Activated CD4-positive, CD25-positive, alpha-beta regulatory T cell treated with anti-CD3 and anti-CD28 coated beads, Interleukin-2, amount 50 U/mL, for 72 hours (primary cell): ENCODE results near the gene PHACTR3.
"Not testable (repeated sequence)": the region's sequence is repeated elsewhere in the genome, so short reads cannot be mapped to it uniquely, and the experiment has no call there.

Experiments used
- DNase-seq: peaks from one replicate; pipeline ENCODE4 v3.0.0; 2021

Gene PHACTR3

DNA sequence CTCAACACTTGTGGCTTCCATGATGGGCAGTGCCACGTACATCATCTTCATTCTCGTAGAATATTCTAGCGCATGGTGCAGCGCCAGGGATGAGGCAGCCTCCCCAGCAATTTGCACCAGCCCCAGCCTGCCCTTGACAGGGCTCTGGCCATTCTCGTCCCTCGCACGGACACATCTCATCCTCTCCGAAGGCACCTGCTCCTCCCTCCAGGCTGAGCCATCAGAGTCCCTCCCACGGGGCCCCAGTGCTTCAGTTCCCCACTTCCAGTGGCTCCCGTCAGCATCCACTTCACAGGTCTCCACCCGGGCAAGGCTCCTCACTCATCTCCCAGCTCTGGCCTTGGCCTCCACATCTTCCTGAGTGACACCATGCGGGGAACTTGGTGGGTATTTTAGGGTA lies 13.3 kb upstream of the PHACTR3 start:
- DNase-seq: no peak

DNA sequence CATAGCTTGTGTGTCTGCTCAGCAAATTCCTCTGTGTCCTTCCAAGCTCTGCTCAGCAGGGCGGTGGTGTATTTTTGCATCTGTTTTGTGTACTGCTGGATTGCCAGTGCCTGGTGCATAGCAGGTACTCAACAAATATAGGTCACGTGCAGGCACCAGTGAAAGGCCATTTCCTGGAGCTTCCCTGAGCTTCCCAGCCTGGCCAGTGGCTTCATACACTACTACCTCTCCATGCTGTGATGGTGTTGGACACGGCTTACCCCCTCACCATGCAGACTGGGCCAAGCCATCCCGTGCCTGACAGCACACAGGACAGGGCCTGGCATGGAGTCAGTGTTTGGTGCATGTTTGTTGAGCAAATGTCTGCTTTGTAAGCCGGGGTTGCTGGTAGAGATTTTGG lies 7.7 kb upstream of the PHACTR3 start:
- DNase-seq: no peak

- DNase-seq: no peak
Measured at GRCh38 chr20:59597240-59597639, 7.1 kb upstream of the PHACTR3 start.

DNA sequence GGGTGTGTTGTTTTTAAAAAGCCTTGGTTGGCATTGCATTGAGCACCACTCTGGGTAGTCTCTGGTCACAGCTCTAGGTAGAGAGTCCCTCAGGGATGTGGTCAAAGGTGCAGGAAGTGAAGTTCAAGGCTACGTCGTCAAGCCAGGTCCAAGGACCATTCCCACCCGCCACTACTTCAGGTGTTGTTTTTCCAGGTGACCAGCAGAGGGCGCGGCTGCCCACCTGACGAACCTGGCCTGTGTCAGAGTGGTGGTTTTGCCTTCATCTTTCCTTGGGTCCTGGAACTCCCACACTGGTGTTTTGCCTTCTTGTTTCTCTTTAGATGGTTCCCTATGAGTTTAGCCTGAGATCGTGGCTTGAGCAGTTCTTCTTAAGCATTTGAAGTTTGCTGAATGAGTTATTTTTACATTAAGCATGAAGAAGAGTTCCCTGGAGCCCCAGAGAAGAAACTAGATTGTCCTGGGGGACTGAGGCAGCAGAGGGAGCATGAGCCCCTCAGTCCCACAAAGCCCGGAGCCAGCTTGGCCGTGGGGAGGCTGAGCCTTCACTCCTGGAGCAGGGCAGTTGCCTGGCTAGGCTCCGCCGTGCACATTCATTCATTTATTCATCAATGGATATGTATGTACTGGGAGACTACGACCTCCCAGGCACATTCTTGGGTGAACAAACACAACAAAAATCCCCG lies 5.6 kb upstream of the PHACTR3 start:
- no peak for DNase-seq

- DNase-seq: no peak
Measured at GRCh38 chr20:59599941-59600340, 4.4 kb upstream of the PHACTR3 start.

GRCh38 chr20:59600472-59600871 lies 3.9 kb upstream of the PHACTR3 start:
- no peak for DNase-seq

DNA sequence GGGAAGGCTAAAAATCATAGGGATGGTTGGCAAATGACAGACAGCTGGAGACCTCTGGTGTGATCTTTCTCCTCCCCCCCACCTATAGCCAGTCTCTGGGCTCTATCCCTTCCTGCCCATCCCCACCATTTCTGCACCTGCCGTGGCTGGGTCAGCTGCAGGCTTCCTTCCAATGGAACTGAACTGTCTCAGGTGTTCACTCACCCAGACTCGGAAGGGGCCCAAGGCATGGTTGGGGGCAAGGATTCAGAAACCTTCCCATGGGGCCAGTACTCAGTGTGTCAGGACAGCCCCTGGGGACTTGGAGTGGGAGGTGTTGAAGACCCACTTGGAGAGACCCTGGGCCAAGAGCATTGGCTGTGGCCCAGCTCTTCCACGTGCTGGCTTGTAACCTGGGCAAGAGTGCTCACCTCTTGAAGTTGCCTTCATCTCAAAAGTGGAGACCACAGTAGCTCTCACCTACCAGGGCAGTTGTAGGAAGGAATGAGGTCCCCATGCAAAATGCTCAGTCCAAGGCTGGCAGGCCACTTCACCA lies 1.7 kb upstream of the PHACTR3 start:
- DNase-seq: no peak

- no peak for DNase-seq
Measured at GRCh38 chr20:59603176-59603575, 1.2 kb upstream of the PHACTR3 start.

DNA sequence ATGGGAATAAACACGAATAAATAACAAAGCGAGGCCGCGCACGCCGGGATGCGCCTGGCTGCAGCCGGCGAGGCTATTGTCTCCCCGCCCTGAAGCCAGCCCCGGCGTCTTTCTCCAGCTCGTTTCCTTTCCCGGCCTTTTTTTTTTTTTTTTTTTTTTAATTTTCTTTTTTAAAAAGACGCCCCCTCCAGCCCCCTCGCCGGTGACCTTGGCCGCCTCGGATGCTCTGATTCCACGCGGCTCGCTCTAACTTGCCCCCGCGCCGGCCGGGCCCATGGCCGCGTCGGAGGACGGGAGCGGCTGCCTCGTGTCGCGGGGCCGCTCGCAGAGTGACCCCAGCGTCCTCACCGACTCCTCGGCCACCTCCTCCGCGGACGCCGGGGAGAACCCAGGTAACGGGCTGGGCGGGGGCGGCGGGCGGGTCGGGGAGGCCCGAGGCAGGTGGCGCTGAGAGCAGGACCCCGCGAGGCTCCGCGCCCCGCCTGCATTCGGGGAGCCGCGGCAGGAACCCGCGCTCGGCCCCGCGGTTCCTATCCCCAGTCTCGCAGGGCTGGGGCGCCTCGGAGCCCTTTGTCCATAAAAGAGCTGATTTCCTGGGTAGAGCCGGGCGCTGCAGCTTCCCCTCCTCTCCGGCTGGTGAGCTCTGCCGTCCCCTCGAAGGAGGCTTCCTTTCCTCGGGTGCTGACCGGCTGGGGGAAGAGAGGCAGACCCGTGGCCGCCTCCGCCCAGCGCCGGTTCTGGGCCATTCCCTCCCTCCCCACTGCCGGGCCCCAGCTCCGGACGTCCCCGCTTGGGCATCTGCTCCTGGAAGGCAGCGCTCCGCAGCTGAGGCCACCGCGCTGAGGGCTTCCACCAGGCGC lies 631 bp downstream of the PHACTR3 start:
- DNase-seq: no peak

DNA sequence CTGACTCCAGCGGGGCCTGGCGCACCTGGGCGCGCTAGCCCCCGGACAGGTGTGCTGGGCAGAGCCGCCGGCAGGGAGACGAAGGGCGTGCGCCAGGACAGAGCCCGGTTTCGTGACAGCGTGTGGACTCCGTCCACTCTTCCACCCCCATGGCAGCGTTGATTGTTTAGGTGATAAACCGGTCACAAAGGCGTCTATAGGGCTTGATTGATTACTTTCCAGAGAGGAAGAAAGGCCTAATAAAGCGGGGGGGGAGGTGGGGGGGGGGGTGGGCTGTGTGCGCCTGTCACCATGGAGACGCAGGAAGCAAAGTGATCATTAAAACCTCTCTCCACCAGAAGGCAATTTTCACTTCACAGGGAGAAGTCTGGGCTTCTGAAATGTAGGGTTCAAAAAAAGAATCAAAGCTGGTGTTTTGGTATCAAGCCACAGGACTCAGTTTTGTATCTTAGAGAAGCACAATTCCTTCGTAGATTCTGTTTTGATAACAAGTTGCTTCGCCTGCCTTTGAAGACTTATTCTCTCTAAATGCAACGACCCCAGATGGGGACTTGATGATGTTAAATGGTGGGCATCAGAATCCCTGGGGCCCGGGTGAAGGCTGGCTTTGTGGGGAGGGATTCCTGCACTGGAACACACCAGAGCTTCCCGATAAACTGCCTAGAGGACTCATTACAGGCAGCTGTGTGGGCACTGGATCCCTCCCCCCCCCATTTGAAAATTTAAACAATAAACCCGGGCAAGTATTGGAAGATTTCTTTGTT lies 1.4 kb downstream of the PHACTR3 start:
- no peak for DNase-seq

GRCh38 chr20:59606566-59606965 lies 2.2 kb downstream of the PHACTR3 start:
- DNase-seq: no peak

DNA sequence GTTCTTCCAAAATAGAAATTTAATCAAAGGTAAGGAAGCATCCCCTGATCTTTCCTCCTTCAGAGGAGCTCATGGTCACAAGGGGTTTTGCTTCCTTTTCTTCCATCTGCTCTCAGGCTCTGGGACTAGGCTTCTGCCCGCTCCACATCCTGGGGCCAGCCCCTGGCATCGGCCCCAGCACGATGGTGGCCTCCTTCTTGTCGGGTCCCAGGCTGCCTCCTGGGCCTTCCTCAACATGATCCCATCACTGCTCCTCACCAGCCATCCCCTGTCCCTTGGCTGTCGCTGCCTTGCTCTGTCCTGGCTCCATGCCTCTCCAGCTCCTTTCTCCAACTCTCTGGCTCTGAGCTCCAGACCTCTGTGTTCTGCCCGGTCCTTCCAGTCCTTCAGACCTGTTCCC lies 4.1 kb downstream of the PHACTR3 start:
- DNase-seq: no peak

DNA sequence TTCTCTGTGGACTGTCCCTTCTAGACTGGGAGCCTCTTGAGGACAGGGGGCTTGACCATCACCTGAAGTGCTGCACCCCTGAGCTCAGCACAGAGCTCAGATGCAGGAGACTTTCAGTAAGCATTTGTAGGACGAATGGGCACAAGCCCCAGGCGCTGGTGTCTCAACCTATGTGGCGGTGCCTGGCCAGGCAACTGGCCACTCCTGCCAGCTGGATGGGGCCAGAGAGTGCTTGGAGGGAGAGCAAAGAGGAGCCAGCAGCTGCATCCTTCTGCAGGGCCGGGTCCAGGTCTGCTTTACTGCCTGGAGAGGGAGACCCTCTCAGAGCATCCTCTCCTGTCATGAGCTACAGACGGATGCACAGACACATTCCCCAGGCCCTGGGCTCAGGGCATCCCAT lies 4.5 kb downstream of the PHACTR3 start:
- DNase-seq: no peak

DNA sequence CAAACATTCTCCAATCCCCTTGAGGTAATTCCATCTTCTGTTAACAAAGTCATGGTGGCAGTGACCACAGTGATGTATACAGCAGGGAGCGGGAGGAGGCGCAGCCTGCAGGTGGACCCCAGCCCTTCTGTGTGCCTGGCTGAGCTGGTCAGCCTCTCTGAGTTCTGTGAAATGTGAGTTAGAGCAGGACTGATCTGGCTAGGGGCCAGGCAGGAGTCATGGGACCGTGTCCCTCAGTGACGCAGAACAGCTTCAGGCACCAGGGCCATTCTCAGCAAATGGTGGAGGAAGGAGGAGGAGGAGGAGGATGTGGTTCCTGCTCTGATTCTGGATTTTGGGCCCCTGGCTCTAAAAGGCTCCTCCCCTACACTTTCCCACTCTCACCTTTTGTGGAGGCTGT lies 6.9 kb downstream of the PHACTR3 start:
- no peak for DNase-seq

- DNase-seq: no peak
Measured at GRCh38 chr20:59613861-59614260, 9.5 kb downstream of the PHACTR3 start.

DNA sequence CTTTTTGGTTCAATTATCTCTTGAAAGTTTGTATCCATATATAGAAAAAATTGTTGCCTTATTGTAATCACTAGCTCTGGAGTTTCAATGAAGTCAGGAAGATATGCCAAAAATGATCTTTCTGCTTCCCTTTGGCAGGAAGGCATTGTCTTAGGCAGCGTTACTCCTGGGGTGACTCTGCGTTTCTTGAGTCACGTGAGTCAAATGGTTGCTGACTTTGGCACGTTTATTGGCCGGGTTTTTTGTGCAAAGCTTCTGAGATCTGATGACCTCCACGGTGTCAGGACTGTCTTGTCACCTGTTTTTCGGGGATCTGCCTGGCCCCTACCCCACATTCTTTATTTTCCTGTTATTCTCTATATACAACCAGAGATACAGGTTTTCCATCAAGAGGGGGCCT lies 10.4 kb downstream of the PHACTR3 start:
- no peak for DNase-seq

DNA sequence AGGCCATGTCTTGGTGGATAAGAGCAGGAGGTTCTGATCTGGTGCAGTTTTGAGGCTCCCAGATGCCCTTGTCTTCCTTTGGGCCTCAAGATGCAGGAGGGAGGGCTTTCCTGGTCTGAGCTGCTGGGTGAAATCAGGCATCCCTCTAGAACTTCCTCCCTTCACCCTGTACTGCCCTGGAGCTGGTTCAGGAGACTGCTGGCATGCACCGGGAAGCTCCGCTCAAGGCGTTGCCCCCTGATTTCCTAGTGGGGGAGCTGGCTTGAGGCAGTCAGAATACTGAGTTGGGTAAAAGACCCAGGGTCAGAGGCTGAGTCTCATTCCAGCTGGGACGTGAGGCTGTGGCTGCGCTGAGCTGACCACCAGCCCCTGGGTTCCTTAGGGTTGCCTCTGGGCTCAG lies 12.0 kb downstream of the PHACTR3 start:
- DNase-seq: no peak

- DNase-seq: no peak
Measured at GRCh38 chr20:59617221-59617620, 12.9 kb downstream of the PHACTR3 start.

GRCh38 chr20:59618131-59618530 lies 13.8 kb downstream of the PHACTR3 start:
- DNase-seq: no peak

DNA sequence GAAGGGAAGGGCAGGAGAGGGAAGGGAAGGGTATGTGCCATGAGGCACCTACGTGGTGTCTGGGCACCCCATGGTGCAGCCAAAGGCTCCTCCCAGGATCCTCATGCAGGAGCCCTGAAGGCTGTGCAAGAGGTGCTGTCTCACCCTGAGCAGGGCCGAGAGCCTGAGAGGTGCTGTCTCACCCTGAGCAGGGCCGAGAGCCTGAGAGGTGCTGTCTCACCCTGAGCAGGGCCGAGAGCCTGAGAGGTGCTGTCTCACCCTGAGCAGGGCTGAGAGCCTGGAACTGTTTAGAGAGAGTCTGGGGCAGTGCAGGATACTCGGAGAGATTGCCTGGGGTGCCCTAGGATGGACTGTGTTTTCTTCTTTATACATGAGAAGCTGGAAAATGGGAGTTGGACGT lies 14.2 kb downstream of the PHACTR3 start:
- not testable (repeated sequence) for DNase-seq

- no peak for DNase-seq
Measured at GRCh38 chr20:59620860-59621505, 16.6 kb downstream of the PHACTR3 start.

DNA sequence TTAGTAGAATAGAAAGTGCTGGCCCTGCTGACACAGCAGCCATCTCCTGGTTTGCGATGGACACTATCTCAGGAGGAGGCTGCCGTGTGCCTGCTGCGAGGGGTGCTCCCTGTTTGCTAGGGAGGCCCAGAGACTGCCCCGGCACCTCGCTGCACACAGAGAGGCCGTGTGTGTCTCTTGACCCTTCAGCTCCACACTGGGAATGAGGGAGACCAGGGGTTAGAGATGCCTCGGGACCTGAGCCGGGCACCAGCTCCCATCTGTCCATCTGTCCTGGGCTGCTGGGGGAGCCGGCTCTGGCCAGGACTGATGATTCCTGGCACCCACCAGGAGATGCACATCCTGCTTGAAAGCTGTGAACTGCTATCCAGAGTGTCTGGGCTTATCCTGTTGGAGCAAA lies 18.2 kb downstream of the PHACTR3 start:
- no peak for DNase-seq

- no peak for DNase-seq
Measured at GRCh38 chr20:59623133-59623532, 18.8 kb downstream of the PHACTR3 start.
